Aorta (tissue), 5 donors: ENCODE data around the gene PRDX6. TPM values are rescaled to one million over a fixed set of nuclear protein-coding genes. Genes with fewer than 3 reads are reported as not detected.

ENCODE experiments used
- ATAC-seq: fragments of 200-7000 bp; cut with Tn5 transposase; one replicate; pipeline ENCODE4 v1.9.1; 2022; ENCODE audit warnings: moderate library complexity; ENCODE audit not compliant: low FRiP score
- DNase-seq, 2 donors: peaks; one replicate each; pipeline ENCODE4 v3.0.0-alpha.2; 2020
- H3K27ac ChIP-seq, 2 donors: one replicate each; pipeline ENCODE4 v1.5.1; 2013; ENCODE audit warnings: low read length in 2 of 2, mild to moderate bottlenecking in 2 of 2, moderate library complexity in 2 of 2, control low read depth in 1 of 2, inconsistent platforms in 1 of 2, low read depth in 1 of 2
- H3K27me3 ChIP-seq, 2 donors: one replicate each; pipeline ENCODE4 v1.6.1; 2013; ENCODE audit warnings: control low read depth in 1 of 2, low read length in 1 of 2, mild to moderate bottlenecking in 1 of 2, moderate library complexity in 1 of 2; ENCODE audit not compliant: insufficient read depth in 2 of 2, control insufficient read depth in 1 of 2
- H3K36me3 ChIP-seq, 2 donors: one replicate each; pipeline ENCODE4 v1.6.1; 2013; ENCODE audit warnings: control low read depth in 1 of 2, low read length in 1 of 2, mild to moderate bottlenecking in 1 of 2; ENCODE audit not compliant: insufficient read depth in 2 of 2, control insufficient read depth in 1 of 2
- H3K4me1 ChIP-seq, 2 donors: one replicate each; pipeline ENCODE4 v1.6.1; 2013; ENCODE audit warnings: low read length in 2 of 2, control low read depth in 1 of 2, mild to moderate bottlenecking in 1 of 2, moderate library complexity in 1 of 2; ENCODE audit not compliant: insufficient read depth in 2 of 2, control insufficient read depth in 1 of 2
- H3K4me3 ChIP-seq, 2 donors: one replicate each; pipeline ENCODE4 v1.5.1; 2013; ENCODE audit warnings: low read length in 2 of 2, control low read depth in 1 of 2, mild to moderate bottlenecking in 1 of 2
- H3K9me3 ChIP-seq: one replicate; pipeline ENCODE4 v1.6.1; 2013; ENCODE audit warnings: mild to moderate bottlenecking, low read length; ENCODE audit not compliant: control insufficient read depth
- WGBS, 2 donors: extraction: QIAGEN DNeasy Blood & Tissue Kit; methylation state at CpG; one replicate each; pipeline ENCODE4 v1.1.7; 2013; 5-methylcytosine and 5-hydroxymethylcytosine counted together
- intact Hi-C, 2 donors: fragments of 100-400 bp; cut with DNase I; formaldehyde crosslinking; loops; one replicate each; pipeline versions ENCODE4 v1.14.2 to v1.15.0; 2022
- polyA plus RNA-seq, 2 donors: library from polyadenylated mRNA; stranded (reverse); fragments of 200-250 nt; gene quantifications; one replicate each; pipeline ENCODE4 v1.2.3, GENCODE V29; 2013
- total RNA-seq, 2 donors: library from RNA; stranded (reverse); fragmentation: NEBNext Ultra II Directional; extraction: Animal tissue kit (Norgen Biotek cat#: 25700); gene quantifications; one replicate each; pipeline ENCODE4 v1.2.1, GENCODE V29; 2021
- donor health status: healthy with polysubstance abuse.
- donor health status: Bipolar disorder and iron deficiency.
- donor health status: DM: no; HTN: no; CAD: no.
- donor health status: DM: no; HTN: no; CAD: no.
- donor health status: DM: yes; HTN: yes; CAD: no.

The PRDX6 gene
- total and polyA plus RNA-seq, 4 donors: 130 to 205 (median 152) TPM

DNA sequence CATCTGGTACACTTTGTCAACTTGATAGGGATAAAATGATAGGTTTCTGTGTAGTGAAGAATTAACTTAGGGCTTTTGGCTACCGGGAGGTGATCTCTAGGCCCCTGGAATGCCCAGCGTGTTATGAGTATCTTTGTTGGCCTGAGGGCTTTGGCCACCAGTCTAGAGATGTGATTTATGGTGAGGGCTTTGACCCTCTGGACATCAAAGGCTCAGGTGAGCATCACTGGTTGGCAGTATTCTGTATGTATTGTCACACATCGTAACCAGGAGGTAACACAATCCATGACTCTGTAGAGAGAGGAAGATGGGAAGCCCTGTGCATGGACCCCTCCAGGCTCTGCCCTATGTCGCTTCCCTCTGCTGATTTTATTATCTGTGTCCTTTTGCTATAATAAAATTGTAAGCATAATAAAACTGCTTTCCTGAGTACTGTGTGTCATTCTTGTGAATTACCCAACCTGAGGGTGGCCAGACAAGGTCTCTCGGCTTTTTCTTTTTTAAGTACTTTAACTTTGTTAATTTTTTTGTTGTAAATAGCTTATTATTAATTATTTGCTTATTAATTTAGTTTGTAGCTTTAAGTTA is 40.2 kb upstream of the PRDX6 start:
- no peaks in the 10 kb centered on the region for H3K9me3 ChIP-seq
- no peak overlapping the region for H3K4me3 ChIP-seq
- intact Hi-C loops: loop anchor here in 1 of 2 donors (10.0 kb wide), 2 partner anchors 168 to 778 kb away; partner anchors contain the start of gene SLC9C2
- H3K27ac ChIP-seq: no peak overlapping the region
- 96 to 97% methylated on average over 5 of the region's 5 CpGs for WGBS, 2 donors
- H3K27me3 ChIP-seq: no peaks in the 10 kb centered on the region
- peaks cover 0 to 1% of the 10 kb centered on the region in 2 donors for H3K4me1 ChIP-seq
- ATAC-seq (no peak), DNase-seq (no peak)
- no peaks in the 10 kb centered on the region for H3K36me3 ChIP-seq

DNA sequence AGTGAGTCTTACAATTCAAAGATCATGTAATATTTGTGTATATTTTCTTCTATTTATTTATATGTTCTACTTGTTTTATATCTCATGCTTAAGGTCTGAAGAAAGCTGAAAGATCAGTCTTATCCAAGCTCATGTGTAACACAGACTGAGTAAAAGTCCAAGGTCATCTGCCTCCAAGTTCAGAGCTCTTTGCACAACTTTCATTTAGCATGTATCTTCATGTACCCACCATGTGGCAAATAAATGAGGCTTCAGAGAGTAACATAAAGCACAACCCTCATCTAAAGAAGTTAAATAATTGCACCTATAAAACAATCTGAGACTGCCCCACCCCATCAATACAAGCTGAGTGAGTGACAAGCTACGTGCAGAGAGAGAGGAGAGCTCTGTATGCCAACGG is 38.5 kb upstream of the PRDX6 start:
- no peak overlapping the region for H3K4me3 ChIP-seq
- no peaks in the 10 kb centered on the region for H3K36me3 ChIP-seq
- H3K4me1 ChIP-seq: peaks cover 0 to 1% of the 10 kb centered on the region in 2 donors
- intact Hi-C loops: loop anchor here in 1 of 2 donors (10.0 kb wide), 2 partner anchors 166 to 776 kb away; partner anchors contain the start of gene SLC9C2
- no peaks in the 10 kb centered on the region for H3K9me3 ChIP-seq
- H3K27ac ChIP-seq: no peak overlapping the region
- ATAC-seq (no peak), DNase-seq (no peak)
- H3K27me3 ChIP-seq: no peaks in the 10 kb centered on the region
- WGBS, 2 donors: 62 to 77% methylated on average over 2 of the region's 2 CpGs

DNA sequence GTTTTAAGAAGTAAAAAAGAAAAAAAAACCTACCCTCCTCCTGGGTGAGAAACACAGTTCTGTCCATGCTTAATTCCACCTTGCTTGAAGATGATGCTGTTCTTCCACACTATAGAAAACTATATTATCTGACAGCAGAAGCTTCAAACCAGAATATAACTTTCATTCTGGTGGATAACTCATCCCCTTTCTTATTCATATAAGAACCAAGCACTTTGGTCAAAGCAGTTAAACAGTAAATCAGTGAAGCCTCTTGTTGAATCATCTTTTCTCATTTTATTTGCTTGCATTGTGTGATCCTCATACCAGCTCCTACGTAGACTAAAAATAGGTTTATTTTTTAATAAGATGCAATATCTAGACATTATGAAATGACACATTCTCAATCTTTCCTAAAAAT is 36.7 kb upstream of the PRDX6 start:
- peaks cover 0 to 3% of the 10 kb centered on the region in 2 donors for H3K4me1 ChIP-seq
- intact Hi-C loops: no loop called here
- no peaks in the 10 kb centered on the region for H3K27me3 ChIP-seq
- no peak for DNase-seq
- no peak for ATAC-seq
- no peaks in the 10 kb centered on the region for H3K9me3 ChIP-seq
- H3K36me3 ChIP-seq: no peaks in the 10 kb centered on the region
- WGBS, 2 donors: 93 to 96% methylated on average over 1 of the region's 1 CpG
- no peak overlapping the region for H3K27ac ChIP-seq
- no peak overlapping the region for H3K4me3 ChIP-seq

DNA sequence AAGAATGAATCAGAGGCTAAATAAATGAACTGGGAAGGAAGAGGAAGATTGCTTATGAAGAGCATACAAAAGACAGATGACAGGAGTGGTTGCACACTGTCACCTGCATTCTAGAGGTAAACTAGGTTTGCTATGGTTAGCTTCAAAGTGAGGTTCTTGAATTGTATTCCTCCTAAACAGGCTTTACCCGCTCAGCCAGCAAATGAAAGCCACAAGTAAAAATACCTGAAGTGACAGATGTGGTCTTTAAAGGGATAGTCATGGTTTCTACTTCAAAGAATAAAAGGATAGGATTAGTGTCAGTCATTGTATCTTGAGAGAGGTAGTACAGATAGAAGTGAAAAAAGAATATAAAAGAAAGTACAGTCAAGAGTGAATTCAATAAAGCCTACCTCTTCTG is 32.4 kb upstream of the PRDX6 start:
- Histone ChIP-seq H3K36me3 (no peaks in the 10 kb centered on the region), H3K4me1 (peaks cover 0 to 3% of the 10 kb centered on the region in 2 donors), H3K9me3 (no peaks in the 10 kb centered on the region), H3K27ac (no peak overlapping the region), H3K4me3 (no peak overlapping the region), H3K27me3 (no peaks in the 10 kb centered on the region)
- no peak for DNase-seq
- intact Hi-C loops: no loop called here
- 91 to 98% methylated on average over 1 of the region's 1 CpG for WGBS, 2 donors
- no peak for ATAC-seq

DNA sequence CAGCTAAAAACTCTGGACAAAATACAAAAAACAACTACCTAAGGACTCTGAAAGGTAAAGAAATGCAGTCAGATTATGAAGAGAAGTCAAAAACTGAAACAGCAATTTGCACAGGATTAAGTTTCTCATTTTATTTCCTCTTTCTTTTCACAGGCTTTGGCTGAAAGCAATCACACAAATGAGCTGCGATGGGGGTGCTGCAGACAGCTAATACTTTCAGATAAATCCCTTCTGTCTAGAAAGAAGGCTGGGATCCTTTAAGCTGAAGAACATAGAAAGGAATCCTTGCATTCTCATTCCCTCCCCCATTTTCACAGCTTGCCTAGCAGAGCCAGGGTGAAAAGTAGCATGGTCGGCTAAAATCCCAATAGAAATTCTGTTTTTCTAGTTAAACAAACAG is 32.0 kb upstream of the PRDX6 start:
- no peaks in the 10 kb centered on the region for H3K9me3 ChIP-seq
- peaks cover 0 to 3% of the 10 kb centered on the region in 2 donors for H3K4me1 ChIP-seq
- 72 to 82% methylated on average over 2 of the region's 2 CpGs for WGBS, 2 donors
- ATAC-seq: no peak
- intact Hi-C loops: no loop called here
- no peak overlapping the region for H3K4me3 ChIP-seq
- no peak overlapping the region for H3K27ac ChIP-seq
- H3K27me3 ChIP-seq: no peaks in the 10 kb centered on the region
- no peak for DNase-seq
- no peaks in the 10 kb centered on the region for H3K36me3 ChIP-seq

DNA sequence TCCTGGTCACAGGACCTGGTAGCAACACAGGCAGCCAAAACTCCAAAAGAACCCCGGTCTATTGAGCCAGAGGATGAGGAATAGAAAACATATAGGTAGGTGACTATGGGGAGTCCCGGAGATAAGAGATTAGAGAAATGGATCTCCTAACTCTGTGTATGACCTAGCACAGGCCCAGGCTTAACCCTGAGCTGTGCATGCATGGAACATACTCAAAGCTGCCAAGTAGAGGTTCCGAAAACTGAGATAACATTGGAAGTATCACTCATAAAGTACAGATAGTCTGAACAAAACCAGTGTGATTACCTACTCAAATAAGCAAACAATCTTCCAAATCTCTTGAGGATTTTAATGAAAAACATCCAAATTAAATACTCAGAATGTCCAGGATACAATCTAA is 31.5 kb upstream of the PRDX6 start:
- intact Hi-C loops: no loop called here
- Histone ChIP-seq H3K9me3 (no peaks in the 10 kb centered on the region), H3K36me3 (no peaks in the 10 kb centered on the region), H3K27ac (no peak overlapping the region), H3K4me1 (peaks cover 0 to 3% of the 10 kb centered on the region in 2 donors), H3K27me3 (no peaks in the 10 kb centered on the region), H3K4me3 (no peak overlapping the region)
- DNase-seq: no peak
- WGBS, 2 donors: 93 to 97% methylated on average over 3 of the region's 3 CpGs
- ATAC-seq: no peak

DNA sequence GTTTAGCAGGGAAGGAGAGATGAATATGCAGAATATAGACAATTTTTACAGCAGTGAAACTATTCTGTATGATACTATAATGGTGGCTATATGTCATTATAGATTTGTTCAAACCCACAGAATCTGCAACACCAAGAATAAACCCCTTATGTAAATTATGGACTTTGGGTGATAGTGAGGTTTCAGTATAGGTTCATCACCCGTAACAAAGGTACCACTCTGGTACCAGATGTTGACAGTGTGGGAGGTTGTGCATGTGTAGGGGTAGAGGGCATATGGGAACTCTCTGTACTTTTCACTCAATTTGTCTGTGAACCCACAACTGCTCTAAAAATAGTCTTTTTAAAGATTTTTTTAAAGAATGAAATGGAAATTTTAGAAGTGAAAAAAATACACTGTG is 29.9 kb upstream of the PRDX6 start:
- ATAC-seq (no peak), DNase-seq (no peak)
- intact Hi-C loops: no loop called here
- 96% methylated on average over 1 of the region's 1 CpG for WGBS, 2 donors
- Histone ChIP-seq H3K4me3 (no peak overlapping the region), H3K27ac (no peak overlapping the region), H3K36me3 (no peaks in the 10 kb centered on the region), H3K27me3 (no peaks in the 10 kb centered on the region), H3K9me3 (no peaks in the 10 kb centered on the region), H3K4me1 (peaks cover 0 to 2% of the 10 kb centered on the region in 2 donors)

DNA sequence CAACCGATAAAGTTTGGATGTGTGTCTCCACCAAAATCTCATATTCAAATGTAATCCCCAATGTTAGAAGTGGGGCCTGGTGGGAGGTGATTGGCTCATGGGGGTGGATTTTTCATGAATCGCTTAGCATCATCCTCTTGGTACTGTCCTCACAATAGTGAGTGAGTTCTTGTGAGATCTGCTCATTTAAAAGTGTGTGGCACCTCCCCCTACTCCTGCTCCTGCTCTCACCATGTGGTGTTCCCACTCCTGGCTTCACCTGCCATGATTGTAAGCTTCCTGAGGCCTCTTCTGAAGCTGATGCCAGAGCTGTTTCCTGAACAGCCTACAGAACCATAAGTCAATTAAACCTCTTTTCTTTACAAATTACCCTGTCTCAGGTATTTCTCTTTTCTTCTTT is 28.2 kb upstream of the PRDX6 start:
- WGBS, 2 donors: 96% methylated on average over 2 of the region's 2 CpGs
- no peaks in the 10 kb centered on the region for H3K9me3 ChIP-seq
- H3K36me3 ChIP-seq: no peaks in the 10 kb centered on the region
- H3K27me3 ChIP-seq: no peaks in the 10 kb centered on the region
- H3K4me1 ChIP-seq: peaks cover 0 to under 1% of the 10 kb centered on the region in 2 donors
- DNase-seq (no peak), ATAC-seq (no peak)
- H3K4me3 ChIP-seq: no peak overlapping the region
- no peak overlapping the region for H3K27ac ChIP-seq
- intact Hi-C loops: no loop called here

DNA sequence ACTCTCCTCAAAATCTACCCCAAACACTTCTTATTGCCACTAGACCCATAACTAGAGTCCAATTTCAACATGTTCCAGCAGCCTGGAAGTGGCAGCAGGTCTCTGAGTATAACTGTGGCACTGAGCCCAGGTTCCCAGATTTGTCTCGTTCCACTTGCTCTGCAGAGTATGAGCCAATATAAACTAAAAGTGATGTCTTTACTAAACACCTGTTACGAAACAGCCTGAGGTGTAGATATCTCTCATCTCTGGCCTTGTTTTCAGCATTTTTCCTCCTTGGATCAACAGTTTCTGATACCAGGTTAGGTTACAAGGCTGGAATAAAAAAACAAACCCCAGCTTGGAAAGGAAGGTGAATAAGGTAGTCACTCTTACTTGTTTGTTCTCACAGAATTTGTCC is 25.2 kb upstream of the PRDX6 start:
- Histone ChIP-seq H3K36me3 (no peaks in the 10 kb centered on the region), H3K27me3 (no peaks in the 10 kb centered on the region), H3K27ac (no peak overlapping the region), H3K4me1 (no peaks in the 10 kb centered on the region), H3K9me3 (no peaks in the 10 kb centered on the region), H3K4me3 (no peak overlapping the region)
- DNase-seq (no peak), ATAC-seq (no peak)
- intact Hi-C loops: no loop called here
- WGBS, 2 donors: 10 to 13% methylated on average over 2 of the region's 2 CpGs
